Measurements from ENCODE around the gene CD52.

The CD52 gene

DNA sequence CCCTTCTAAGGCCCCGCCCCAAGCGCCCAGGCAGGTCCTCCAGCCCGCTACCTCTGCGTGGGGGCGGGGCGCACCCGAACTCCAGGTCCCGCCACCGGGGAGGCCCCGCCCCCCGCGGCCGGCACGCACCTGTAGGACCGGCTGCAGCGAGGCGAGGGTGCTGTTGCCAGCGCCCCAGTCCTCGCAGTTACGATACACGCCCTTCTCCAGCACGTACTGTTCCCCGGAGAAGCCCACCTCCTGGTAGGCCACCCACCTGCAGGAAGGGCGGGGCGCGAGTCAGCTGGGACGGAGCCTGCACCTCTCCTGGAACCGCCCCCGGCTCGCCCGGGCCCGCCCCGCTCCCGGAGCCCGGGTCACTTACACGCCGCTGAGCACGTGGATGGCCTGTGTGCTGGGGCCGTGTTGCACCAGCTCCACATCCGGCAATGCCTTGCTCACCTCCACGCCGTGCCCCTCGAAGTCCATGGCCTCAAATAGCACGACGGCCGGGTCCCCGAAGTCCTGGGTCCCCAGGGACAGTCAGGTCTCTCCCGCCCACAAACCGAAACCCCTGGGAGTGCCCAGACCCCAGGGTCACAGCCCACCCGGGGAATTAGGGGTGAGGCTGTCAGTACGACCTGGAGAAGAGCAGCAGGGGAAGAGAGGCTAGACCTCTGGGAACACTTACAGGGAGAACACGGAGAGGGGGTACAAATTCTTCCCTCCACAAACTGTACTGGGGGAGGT lies 18.9 kb downstream of the CD52 start:
- Histone ChIP-seq H3K27ac (ENCODE audit: extremely low read depth, low read depth, low read length) (no peak overlapping the region; the same call in 1 of the 2 replicates), H3K4me3 (ENCODE audit: low read depth, low read length) (peak overlapping the region; percentile 76), H3K4me1 (ENCODE audit: control insufficient read depth, insufficient read depth, low read length) (no peaks in the 10 kb centered on the region), H3K9me3 (ENCODE audit: control insufficient read depth, insufficient read depth, low read depth, low read length) (no peaks in the 10 kb centered on the region), H3K36me3 (ENCODE audit: control insufficient read depth in 2 of 2, insufficient read depth in 1 of 2, low read length in 2 of 2) (no peaks in the 10 kb centered on the region)
- ChIA-PET POLR2A (interaction anchor here (0.9 kb wide), 1 partner anchor 62 kb away, joined by 3 read pairs; no protein-coding TSS in a partner anchor), CTCF (interaction anchor here (1.0 to 4.8 kb wide), 3 partner anchors 14 to 81 kb away, joined by 3 to 23 read pairs (median 13); no protein-coding TSS in a partner anchor)
- TF ChIP-seq, protein P1, sequence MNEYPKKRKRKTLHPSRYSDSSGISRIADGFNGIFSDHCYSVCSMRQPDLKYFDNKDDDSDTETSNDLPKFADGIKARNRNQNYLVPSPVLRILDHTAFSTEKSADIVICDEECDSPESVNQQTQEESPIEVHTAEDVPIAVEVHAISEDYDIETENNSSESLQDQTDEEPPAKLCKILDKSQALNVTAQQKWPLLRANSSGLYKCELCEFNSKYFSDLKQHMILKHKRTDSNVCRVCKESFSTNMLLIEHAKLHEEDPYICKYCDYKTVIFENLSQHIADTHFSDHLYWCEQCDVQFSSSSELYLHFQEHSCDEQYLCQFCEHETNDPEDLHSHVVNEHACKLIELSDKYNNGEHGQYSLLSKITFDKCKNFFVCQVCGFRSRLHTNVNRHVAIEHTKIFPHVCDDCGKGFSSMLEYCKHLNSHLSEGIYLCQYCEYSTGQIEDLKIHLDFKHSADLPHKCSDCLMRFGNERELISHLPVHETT (tag by site-specific recombination; IDR thresholded peaks at IDR 0.05) = no peak
- no peak for TF ChIP-seq ZFP3 (tag by site-specific recombination; IDR thresholded peaks at IDR 0.05; ENCODE audit: low read depth)
- no peak for TF ChIP-seq ELK4 (IDR thresholded peaks at IDR 0.05; ENCODE audit: borderline replicate concordance, low read depth, low read length)
- no peak for TF ChIP-seq ZNF776 (tag by site-specific recombination; IDR thresholded peaks at IDR 0.05; ENCODE audit: borderline replicate concordance)
- no peak for TF ChIP-seq OVOL3 (tag by site-specific recombination; IDR thresholded peaks at IDR 0.05)
- TF ChIP-seq ZNF549 (tag by site-specific recombination; IDR thresholded peaks at IDR 0.05) = no peak
- TF ChIP-seq KLF9 (tag by site-specific recombination; IDR thresholded peaks at IDR 0.05; ENCODE audit: low read depth) = peak; percentile 98
- TF ChIP-seq, protein P2, sequence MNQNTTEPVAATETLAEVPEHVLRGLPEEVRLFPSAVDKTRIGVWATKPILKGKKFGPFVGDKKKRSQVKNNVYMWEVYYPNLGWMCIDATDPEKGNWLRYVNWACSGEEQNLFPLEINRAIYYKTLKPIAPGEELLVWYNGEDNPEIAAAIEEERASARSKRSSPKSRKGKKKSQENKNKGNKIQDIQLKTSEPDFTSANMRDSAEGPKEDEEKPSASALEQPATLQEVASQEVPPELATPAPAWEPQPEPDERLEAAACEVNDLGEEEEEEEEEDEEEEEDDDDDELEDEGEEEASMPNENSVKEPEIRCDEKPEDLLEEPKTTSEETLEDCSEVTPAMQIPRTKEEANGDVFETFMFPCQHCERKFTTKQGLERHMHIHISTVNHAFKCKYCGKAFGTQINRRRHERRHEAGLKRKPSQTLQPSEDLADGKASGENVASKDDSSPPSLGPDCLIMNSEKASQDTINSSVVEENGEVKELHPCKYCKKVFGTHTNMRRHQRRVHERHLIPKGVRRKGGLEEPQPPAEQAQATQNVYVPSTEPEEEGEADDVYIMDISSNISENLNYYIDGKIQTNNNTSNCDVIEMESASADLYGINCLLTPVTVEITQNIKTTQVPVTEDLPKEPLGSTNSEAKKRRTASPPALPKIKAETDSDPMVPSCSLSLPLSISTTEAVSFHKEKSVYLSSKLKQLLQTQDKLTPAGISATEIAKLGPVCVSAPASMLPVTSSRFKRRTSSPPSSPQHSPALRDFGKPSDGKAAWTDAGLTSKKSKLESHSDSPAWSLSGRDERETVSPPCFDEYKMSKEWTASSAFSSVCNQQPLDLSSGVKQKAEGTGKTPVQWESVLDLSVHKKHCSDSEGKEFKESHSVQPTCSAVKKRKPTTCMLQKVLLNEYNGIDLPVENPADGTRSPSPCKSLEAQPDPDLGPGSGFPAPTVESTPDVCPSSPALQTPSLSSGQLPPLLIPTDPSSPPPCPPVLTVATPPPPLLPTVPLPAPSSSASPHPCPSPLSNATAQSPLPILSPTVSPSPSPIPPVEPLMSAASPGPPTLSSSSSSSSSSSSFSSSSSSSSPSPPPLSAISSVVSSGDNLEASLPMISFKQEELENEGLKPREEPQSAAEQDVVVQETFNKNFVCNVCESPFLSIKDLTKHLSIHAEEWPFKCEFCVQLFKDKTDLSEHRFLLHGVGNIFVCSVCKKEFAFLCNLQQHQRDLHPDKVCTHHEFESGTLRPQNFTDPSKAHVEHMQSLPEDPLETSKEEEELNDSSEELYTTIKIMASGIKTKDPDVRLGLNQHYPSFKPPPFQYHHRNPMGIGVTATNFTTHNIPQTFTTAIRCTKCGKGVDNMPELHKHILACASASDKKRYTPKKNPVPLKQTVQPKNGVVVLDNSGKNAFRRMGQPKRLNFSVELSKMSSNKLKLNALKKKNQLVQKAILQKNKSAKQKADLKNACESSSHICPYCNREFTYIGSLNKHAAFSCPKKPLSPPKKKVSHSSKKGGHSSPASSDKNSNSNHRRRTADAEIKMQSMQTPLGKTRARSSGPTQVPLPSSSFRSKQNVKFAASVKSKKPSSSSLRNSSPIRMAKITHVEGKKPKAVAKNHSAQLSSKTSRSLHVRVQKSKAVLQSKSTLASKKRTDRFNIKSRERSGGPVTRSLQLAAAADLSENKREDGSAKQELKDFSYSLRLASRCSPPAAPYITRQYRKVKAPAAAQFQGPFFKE (tag by site-specific recombination; IDR thresholded peaks at IDR 0.05; ENCODE audit: borderline replicate concordance) = no peak
- TF ChIP-seq SALL2 (tag by site-specific recombination; IDR thresholded peaks at IDR 0.05; ENCODE audit: borderline replicate concordance) = no peak
- TF ChIP-seq ZNF514 (tag by site-specific recombination; IDR thresholded peaks at IDR 0.05) = no peak
- peak; percentile 74; the same call in 1 of the 2 replicates for TF ChIP-seq ZFP69B (tag by site-specific recombination; IDR thresholded peaks at IDR 0.05)
- peak; percentile 85 for TF ChIP-seq KLF10 (tag by site-specific recombination; IDR thresholded peaks at IDR 0.05)
- TF ChIP-seq ZBTB10 (tag by site-specific recombination; IDR thresholded peaks at IDR 0.05) = peak; percentile 47; the same call in 1 of the 2 replicates
- TF ChIP-seq, protein P3, sequence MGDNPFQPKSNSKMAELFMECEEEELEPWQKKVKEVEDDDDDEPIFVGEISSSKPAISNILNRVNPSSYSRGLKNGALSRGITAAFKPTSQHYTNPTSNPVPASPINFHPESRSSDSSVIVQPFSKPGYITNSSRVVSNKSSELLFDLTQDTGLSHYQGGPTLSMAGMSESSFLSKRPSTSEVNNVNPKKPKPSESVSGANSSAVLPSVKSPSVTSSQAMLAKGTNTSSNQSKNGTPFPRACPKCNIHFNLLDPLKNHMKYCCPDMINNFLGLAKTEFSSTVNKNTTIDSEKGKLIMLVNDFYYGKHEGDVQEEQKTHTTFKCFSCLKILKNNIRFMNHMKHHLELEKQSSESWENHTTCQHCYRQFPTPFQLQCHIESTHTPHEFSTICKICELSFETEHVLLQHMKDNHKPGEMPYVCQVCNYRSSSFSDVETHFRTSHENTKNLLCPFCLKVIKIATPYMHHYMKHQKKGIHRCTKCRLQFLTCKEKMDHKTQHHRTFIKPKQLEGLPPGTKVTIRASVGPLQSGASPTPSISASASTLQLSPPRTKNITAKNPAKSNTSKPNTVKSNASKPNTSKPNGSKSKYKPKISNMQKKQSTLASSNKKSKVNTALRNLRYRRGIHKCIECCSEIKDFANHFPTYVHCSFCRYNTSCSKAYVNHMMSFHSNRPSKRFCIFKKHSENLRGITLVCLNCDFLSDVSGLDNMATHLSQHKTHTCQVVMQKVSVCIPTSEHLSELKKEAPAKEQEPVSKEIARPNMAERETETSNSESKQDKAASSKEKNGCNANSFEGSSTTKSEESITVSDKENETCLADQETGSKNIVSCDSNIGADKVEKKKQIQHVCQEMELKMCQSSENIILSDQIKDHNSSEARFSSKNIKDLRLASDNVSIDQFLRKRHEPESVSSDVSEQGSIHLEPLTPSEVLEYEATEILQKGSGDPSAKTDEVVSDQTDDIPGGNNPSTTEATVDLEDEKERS (tag by site-specific recombination; IDR thresholded peaks at IDR 0.05) = no peak
- TF ChIP-seq, protein P4, sequence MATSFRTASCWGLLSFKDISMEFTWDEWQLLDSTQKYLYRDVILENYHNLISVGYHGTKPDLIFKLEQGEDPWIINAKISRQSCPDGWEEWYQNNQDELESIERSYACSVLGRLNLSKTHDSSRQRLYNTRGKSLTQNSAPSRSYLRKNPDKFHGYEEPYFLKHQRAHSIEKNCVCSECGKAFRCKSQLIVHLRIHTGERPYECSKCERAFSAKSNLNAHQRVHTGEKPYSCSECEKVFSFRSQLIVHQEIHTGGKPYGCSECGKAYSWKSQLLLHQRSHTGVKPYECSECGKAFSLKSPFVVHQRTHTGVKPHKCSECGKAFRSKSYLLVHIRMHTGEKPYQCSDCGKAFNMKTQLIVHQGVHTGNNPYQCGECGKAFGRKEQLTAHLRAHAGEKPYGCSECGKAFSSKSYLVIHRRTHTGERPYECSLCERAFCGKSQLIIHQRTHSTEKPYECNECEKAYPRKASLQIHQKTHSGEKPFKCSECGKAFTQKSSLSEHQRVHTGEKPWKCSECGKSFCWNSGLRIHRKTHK (tag by site-specific recombination; IDR thresholded peaks at IDR 0.05) = no peak
- peak; percentile 86 for TF ChIP-seq SP3 (tag by site-specific recombination; IDR thresholded peaks at IDR 0.05)
- peak; percentile 97 for TF ChIP-seq KLF1 (tag by site-specific recombination; IDR thresholded peaks at IDR 0.05)
- TF ChIP-seq ZNF391 (tag by site-specific recombination; IDR thresholded peaks at IDR 0.05; ENCODE audit: borderline replicate concordance, low read depth) = no peak
- TF ChIP-seq ZBTB48 (tag by site-specific recombination; IDR thresholded peaks at IDR 0.05) = no peak
- TF ChIP-seq ZNF24 (tag by site-specific recombination; IDR thresholded peaks at IDR 0.05) = peak; percentile 41; the same call in 1 of the 2 replicates
- TF ChIP-seq ZNF621 (tag by site-specific recombination; IDR thresholded peaks at IDR 0.05) = no peak

All from HEK293 (cell line).